ENCODE data around the gene LYRM9.
A peak's percentile ranks its signal among the peaks of the same experiment; 100 is the strongest.

LYRM9 gene

GRCh38 chr17:27868565-27868964 lies 24.6 kb downstream of the LYRM9 start:
- H3K4me3 ChIP-seq (ENCODE audit: low read depth, low read length) = no peak overlapping the region
- peak; percentile 59 for TF ChIP-seq CTCF (IDR thresholded peaks at IDR 0.05; ENCODE audit: low read depth, low read length)
- no peaks in the 10 kb centered on the region for H3K27me3 ChIP-seq (ENCODE audit: insufficient read depth, low read depth, severe bottlenecking)
- H3K36me3 ChIP-seq = no peaks in the 10 kb centered on the region
- H3K27ac ChIP-seq = no peak overlapping the region
- peak; percentile 39 for DNase-seq
- H3K9me3 ChIP-seq (ENCODE audit: severe bottlenecking) = no peaks in the 10 kb centered on the region

GRCh38 chr17:27862840-27863239 lies 30.3 kb downstream of the LYRM9 start:
- Histone ChIP-seq H3K4me3 (ENCODE audit: low read depth, low read length) (no peak overlapping the region), H3K27ac (no peak overlapping the region), H3K27me3 (ENCODE audit: insufficient read depth, low read depth, severe bottlenecking) (no peaks in the 10 kb centered on the region), H3K36me3 (no peaks in the 10 kb centered on the region), H3K9me3 (ENCODE audit: severe bottlenecking) (no peaks in the 10 kb centered on the region)
- no peak for DNase-seq
- TF ChIP-seq CTCF (IDR thresholded peaks at IDR 0.05; ENCODE audit: low read depth, low read length) = no peak

- Histone ChIP-seq H3K4me3 (ENCODE audit: low read depth, low read length) (no peak overlapping the region), H3K36me3 (no peaks in the 10 kb centered on the region), H3K27ac (no peak overlapping the region), H3K9me3 (ENCODE audit: severe bottlenecking) (no peaks in the 10 kb centered on the region), H3K27me3 (ENCODE audit: insufficient read depth, low read depth, severe bottlenecking) (no peaks in the 10 kb centered on the region)
- no peak for TF ChIP-seq CTCF (IDR thresholded peaks at IDR 0.05; ENCODE audit: low read depth, low read length)
- DNase-seq = no peak
Measured at GRCh38 chr17:27862004-27862403, 31.2 kb downstream of the LYRM9 start.

GRCh38 chr17:27860971-27861664 lies 32.0 kb downstream of the LYRM9 start:
- Histone ChIP-seq H3K9me3 (ENCODE audit: severe bottlenecking) (no peaks in the 10 kb centered on the region), H3K4me3 (ENCODE audit: low read depth, low read length) (no peak overlapping the region), H3K36me3 (no peaks in the 10 kb centered on the region), H3K27me3 (ENCODE audit: insufficient read depth, low read depth, severe bottlenecking) (no peaks in the 10 kb centered on the region), H3K27ac (no peak overlapping the region)
- DNase-seq = no peak
- TF ChIP-seq CTCF (IDR thresholded peaks at IDR 0.05; ENCODE audit: low read depth, low read length) = no peak

- no peak for TF ChIP-seq CTCF (IDR thresholded peaks at IDR 0.05; ENCODE audit: low read depth, low read length)
- Histone ChIP-seq H3K27me3 (ENCODE audit: insufficient read depth, low read depth, severe bottlenecking) (no peaks in the 10 kb centered on the region), H3K4me3 (ENCODE audit: low read depth, low read length) (no peak overlapping the region), H3K36me3 (no peaks in the 10 kb centered on the region), H3K27ac (no peak overlapping the region), H3K9me3 (ENCODE audit: severe bottlenecking) (no peaks in the 10 kb centered on the region)
- no peak for DNase-seq
Measured at GRCh38 chr17:27858621-27859305, 34.4 kb downstream of the LYRM9 start.

Data from WERI-Rb-1 (cell line).